A673 (cell line): ENCODE data around the gene FOXN1. TPM values are rescaled to one million over a fixed set of nuclear protein-coding genes. Genes with fewer than 3 reads are reported as not detected.

ENCODE experiments used
- BruUV-seq: library from RNA; stranded (reverse); fragments of 400-500 nt; replicated peaks from 2 replicates; lab custom pipeline; 2021; lab: Mats Ljungman, UMichigan
- CTCF ChIA-PET: fragments of 300-600 bp; sonication (Branson Sonifier 250); formaldehyde crosslinking; loops from one replicate; lab custom pipeline; 2022; ENCODE audit warnings: antibody characterized with exemption; lab: Charles Lee
- POLR2A ChIA-PET: fragments of 300-600 bp; sonication (Branson Sonifier 250); formaldehyde crosslinking; loops from one replicate; lab custom pipeline; 2022; ENCODE audit warnings: antibody characterized with exemption; ENCODE audit not compliant: low non-redundant PET; lab: Charles Lee
- DNase-seq: peaks from one replicate; pipeline ENCODE4 v3.0.0-alpha.2; 2015; ENCODE audit warnings: low spot score
- H3K27ac ChIP-seq: fragments of 200-600 bp; sonication (generic); 2 replicates; pipeline ENCODE4 v1.5.1; 2016; ENCODE audit warnings: mixed run types, low read depth, mild to moderate bottlenecking, mixed read lengths, antibody characterized with exemption, low read length; ENCODE audit not compliant: poor library complexity, severe bottlenecking
- H3K27me3 ChIP-seq: fragments of 200-600 bp; sonication (generic); replicated peaks from 2 replicates; pipeline ENCODE4 v1.6.1; 2017; ENCODE audit warnings: mixed run types, low read depth, mild to moderate bottlenecking, mixed read lengths, antibody characterized with exemption, low read length; ENCODE audit not compliant: insufficient read depth, poor library complexity
- H3K36me3 ChIP-seq: fragments of 200-600 bp; sonication (generic); 2 replicates; pipeline ENCODE4 v1.6.1; 2016; ENCODE audit warnings: mixed run types, mild to moderate bottlenecking, mixed read lengths, antibody characterized with exemption, low read length; ENCODE audit not compliant: insufficient read depth, poor library complexity, severe bottlenecking
- H3K4me1 ChIP-seq: fragments of 200-600 bp; sonication (generic); 2 replicates; pipeline ENCODE4 v1.6.1; 2017; ENCODE audit warnings: mixed run types, mild to moderate bottlenecking, mixed read lengths, antibody characterized with exemption, low read length; ENCODE audit not compliant: insufficient read depth, poor library complexity, severe bottlenecking
- H3K4me3 ChIP-seq: fragments of 200-600 bp; sonication (generic); 2 replicates; pipeline ENCODE4 v1.5.1; 2016; ENCODE audit warnings: low read depth, mixed run types, mild to moderate bottlenecking, mixed read lengths, low read length; ENCODE audit not compliant: poor library complexity, severe bottlenecking
- H3K9me3 ChIP-seq: fragments of 200-600 bp; sonication (generic); 2 replicates; pipeline ENCODE4 v1.6.1; 2016; ENCODE audit warnings: mixed run types, low read depth, mild to moderate bottlenecking, mixed read lengths, antibody characterized with exemption, low read length; ENCODE audit not compliant: poor library complexity, severe bottlenecking
- CTCF ChIP-seq: fragments of 300-800, 200-600 bp; sonication (generic); conservative IDR thresholded peaks from 2 replicates; pipeline ENCODE4 v1.5.1; 2017; ENCODE audit warnings: low read depth, mild to moderate bottlenecking, antibody characterized with exemption, low read length, moderate library complexity, mixed read lengths
- EZH2 ChIP-seq: fragments of 200-600 bp; sonication (generic); IDR thresholded peaks from 2 replicates; pipeline ENCODE4 v1.6.1; 2017; ENCODE audit warnings: borderline replicate concordance, low read depth, mild to moderate bottlenecking, mixed read lengths, antibody characterized with exemption, low read length; ENCODE audit not compliant: poor library complexity, severe bottlenecking
- intact Hi-C: fragments of 100-400 bp; cut with micrococcal nuclease; formaldehyde crosslinking; loops from one replicate; pipeline ENCODE4 v1.10.0; 2022; ENCODE audit not compliant: unreplicated experiment
- total RNA-seq: library from RNA; stranded (reverse); gene quantifications from 2 replicates; pipeline ENCODE4 v1.2.3, GENCODE V29; 2021

The FOXN1 gene
- total RNA-seq, 1 experiment from 2014 or later, result not detected

- ChIA-PET CTCF (no interaction called here), POLR2A (no interaction called here)
- Histone ChIP-seq H3K36me3 (no peaks in the 10 kb centered on the region), H3K9me3 (no peaks in the 10 kb centered on the region), H3K27me3 (peaks cover 5% of the 10 kb centered on the region), H3K4me3 (no peak overlapping the region), H3K27ac (no peak overlapping the region), H3K4me1 (no peaks in the 10 kb centered on the region)
- no peak for DNase-seq
- no TSS peak for BruUV-seq
- intact Hi-C loops, result no loop called here
- TF ChIP-seq EZH2 (no peak), CTCF (no peak)
Observed at GRCh38 chr17:28528327-28529012, 22.3 kb downstream of the FOXN1 start.

- intact Hi-C loops, result no loop called here
- ChIA-PET POLR2A (no interaction called here), CTCF (no interaction called here)
- TF ChIP-seq EZH2, result no peak
- TF ChIP-seq CTCF, result no peak
- Histone ChIP-seq H3K4me1 (no peaks in the 10 kb centered on the region), H3K36me3 (no peaks in the 10 kb centered on the region), H3K27me3 (peaks cover 5% of the 10 kb centered on the region), H3K9me3 (no peaks in the 10 kb centered on the region), H3K27ac (no peak overlapping the region), H3K4me3 (no peak overlapping the region)
- DNase-seq, result no peak
- no TSS peak for BruUV-seq
Observed at GRCh38 chr17:28529013-28529400, 22.9 kb downstream of the FOXN1 start.

- POLR2A ChIA-PET, result no interaction called here
- H3K4me3 ChIP-seq, result no peak overlapping the region
- no peaks in the 10 kb centered on the region for H3K4me1 ChIP-seq
- intact Hi-C loops, result no loop called here
- no peak overlapping the region for H3K27ac ChIP-seq
- TF ChIP-seq CTCF (no peak), EZH2 (no peak)
- no TSS peak for BruUV-seq
- H3K9me3 ChIP-seq, result no peaks in the 10 kb centered on the region
- no peak for DNase-seq
- H3K27me3 ChIP-seq, result peaks cover 5% of the 10 kb centered on the region
- CTCF ChIA-PET, result no interaction called here
- no peaks in the 10 kb centered on the region for H3K36me3 ChIP-seq
Observed at GRCh38 chr17:28530250-28530649, 24.1 kb downstream of the FOXN1 start.
